ENCODE data around the gene ZDHHC3.

DNA sequence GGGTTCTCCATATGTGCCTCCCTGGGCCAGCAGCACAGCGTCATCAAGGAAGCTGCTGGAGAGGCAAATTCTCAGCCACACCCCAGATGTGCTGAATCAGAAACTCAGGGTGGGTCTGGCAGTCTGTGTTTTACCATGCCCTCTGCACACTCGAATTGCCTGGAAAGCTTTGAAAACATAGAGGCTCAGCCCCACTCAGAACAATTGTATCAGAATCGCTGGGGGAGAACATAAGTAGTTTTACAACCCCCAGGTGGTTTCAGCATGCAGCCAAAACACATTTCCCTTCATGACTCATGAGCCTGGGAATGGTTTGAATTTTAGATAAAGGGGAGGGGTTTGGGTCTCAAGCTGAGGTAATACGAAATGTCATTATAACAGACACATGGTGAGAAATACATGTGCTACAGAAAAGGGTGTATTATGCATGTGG lies 92.0 kb downstream of the ZDHHC3 start:
- no peak for TF ChIP-seq POLR2A (IDR thresholded peaks at IDR 0.05)
- TF ChIP-seq, protein P1, sequence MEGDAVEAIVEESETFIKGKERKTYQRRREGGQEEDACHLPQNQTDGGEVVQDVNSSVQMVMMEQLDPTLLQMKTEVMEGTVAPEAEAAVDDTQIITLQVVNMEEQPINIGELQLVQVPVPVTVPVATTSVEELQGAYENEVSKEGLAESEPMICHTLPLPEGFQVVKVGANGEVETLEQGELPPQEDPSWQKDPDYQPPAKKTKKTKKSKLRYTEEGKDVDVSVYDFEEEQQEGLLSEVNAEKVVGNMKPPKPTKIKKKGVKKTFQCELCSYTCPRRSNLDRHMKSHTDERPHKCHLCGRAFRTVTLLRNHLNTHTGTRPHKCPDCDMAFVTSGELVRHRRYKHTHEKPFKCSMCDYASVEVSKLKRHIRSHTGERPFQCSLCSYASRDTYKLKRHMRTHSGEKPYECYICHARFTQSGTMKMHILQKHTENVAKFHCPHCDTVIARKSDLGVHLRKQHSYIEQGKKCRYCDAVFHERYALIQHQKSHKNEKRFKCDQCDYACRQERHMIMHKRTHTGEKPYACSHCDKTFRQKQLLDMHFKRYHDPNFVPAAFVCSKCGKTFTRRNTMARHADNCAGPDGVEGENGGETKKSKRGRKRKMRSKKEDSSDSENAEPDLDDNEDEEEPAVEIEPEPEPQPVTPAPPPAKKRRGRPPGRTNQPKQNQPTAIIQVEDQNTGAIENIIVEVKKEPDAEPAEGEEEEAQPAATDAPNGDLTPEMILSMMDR (IDR thresholded peaks at IDR 0.05) = no peak

Data from tibial nerve (tissue), 3 donors.